SIG-M5 treated with dmso at 0.1 percent for 504 hours (cell line): ENCODE data around the gene TRIM15.
A peak's percentile ranks its signal among the peaks of the same experiment; 100 is the strongest.

Source experiments
- DNase-seq: peaks from one replicate; lab custom pipeline; 2025; ENCODE audit not compliant: unreplicated experiment; lab: John Stamatoyannopoulos, UW

TRIM15 gene

GRCh38 chr6:30145818-30146217 is 17.5 kb upstream of the TRIM15 start:
- DNase-seq, result no peak

GRCh38 chr6:30147096-30147495 is 16.2 kb upstream of the TRIM15 start:
- DNase-seq, result no peak

DNA sequence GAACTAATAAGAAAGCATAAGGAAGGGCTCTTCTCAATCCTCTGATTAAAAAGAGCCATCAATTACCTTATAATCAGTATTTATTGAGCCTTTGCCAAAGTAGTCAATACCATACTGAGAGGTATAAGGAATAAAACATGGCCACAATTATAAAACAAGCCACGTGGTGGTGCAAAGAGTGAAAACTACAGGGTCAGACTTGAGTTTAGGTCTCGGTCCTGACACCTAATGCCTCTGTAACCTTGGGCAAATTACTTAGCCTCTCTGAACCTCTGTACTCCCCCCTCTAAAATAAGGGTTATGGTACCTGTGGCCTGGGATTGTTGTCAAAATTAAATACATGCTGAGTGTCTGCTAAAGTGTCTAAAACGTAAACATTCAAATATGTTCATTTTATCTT is 14.1 kb upstream of the TRIM15 start:
- DNase-seq, result no peak

DNA sequence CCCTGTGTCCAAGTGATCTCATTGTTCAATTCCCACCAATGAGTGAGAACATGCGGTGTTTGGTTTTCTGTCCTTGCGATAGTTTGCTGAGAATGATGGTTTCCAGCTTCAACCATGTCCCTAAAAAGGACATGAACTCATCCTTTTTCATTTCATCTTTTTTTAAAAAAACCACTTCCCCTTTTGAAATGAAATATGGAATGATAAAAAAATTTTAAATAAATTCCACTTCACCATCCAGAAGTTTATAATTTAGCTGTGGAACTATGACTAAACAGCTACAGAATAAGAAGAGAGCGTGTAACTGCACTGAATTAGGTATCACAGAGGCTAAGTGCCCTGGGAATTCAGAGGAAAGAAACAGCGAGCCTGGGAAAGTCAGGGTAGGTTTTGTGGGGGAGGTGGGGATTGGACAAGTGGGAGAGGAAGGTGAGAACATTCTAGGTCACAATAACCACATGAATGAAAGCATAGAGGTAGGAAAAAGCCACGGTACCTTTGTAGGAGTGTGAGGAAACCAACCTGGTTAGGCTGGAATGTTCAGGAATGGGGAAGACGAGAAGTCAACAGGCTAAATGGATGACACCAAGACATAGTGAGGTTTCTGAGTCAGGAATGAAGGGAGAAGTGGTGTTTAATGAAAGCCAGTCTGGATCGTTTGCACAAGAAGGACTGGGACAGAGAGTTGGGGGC is 13.3 kb upstream of the TRIM15 start:
- DNase-seq, result no peak

DNA sequence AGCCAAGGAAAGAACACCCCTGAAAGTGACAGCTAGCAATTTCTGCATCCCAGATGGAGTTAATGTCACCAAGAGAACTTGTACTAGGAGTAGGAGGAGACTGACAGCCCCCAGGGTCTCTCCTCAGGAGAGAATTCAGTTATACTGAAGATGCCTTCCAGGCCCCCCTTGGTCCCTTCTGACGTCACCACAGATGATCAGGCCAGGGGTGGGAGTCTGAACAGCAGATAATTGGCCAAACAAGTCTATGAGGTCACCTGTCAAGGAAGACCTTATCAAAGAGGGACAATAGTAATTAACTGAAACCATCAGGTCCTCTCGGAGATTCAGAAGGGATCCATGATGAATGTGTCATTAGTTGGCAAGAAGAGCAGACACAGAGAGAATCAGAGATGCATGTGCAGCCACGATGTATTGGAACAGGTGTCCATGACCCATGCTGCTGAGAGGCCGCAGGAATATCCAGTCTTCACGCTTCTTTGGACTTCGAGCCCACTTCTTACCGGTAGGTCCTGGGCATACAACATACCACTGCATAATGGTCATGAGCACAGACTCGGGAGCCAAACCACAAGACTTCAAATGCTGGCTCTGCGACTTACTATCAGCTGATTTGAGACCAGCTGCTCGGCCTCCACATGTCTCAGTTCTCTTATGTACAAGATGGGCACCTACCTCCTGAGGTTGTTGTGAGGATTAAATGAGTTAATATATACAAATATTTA is 12.5 kb upstream of the TRIM15 start:
- DNase-seq, result no peak

GRCh38 chr6:30151580-30151979 is 11.8 kb upstream of the TRIM15 start:
- no peak for DNase-seq

GRCh38 chr6:30152016-30152673 is 11.2 kb upstream of the TRIM15 start:
- no peak for DNase-seq

GRCh38 chr6:30152910-30153610 is 10.3 kb upstream of the TRIM15 start:
- DNase-seq, result no peak

- DNase-seq, result no peak
Measured at GRCh38 chr6:30154061-30154460, 9.3 kb upstream of the TRIM15 start.

DNA sequence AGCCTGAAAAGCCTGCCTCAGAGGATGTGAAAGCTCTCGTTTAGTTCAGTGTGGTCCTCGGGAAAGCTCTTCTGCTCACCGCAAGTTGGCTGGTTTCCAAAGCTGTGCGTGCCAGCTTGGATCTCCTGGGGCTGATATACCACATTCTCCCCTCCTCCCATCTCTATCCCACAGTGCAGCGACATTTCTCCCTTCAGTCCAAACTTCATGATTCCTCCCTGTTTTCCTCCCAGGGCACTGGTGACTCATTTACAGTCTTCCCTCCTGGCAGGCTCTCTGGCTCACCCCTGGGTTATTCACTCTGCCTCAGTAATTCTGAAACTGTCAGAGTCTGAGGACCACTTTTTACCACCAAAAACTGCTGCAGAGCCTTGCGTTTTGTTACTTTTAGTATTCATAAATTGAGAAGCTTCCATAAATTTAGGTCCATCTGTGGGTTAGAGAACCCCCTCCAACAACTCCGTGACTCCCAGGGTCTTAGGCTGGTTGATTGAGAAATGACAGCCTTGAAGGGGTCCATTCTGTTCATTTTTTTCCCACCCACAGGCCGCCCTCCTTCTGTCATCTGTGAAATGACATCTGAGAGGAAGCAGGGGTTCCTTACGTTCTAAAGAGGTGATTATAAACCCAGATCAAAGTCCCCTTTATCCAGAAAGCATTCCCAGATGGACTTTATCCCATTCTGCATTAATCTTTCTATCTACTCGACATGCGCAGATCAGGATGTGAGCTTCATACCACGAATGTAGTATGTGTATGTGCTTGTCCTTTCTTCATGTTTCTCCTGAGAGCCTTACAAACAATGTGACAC is 8.4 kb upstream of the TRIM15 start:
- DNase-seq, result no peak

DNA sequence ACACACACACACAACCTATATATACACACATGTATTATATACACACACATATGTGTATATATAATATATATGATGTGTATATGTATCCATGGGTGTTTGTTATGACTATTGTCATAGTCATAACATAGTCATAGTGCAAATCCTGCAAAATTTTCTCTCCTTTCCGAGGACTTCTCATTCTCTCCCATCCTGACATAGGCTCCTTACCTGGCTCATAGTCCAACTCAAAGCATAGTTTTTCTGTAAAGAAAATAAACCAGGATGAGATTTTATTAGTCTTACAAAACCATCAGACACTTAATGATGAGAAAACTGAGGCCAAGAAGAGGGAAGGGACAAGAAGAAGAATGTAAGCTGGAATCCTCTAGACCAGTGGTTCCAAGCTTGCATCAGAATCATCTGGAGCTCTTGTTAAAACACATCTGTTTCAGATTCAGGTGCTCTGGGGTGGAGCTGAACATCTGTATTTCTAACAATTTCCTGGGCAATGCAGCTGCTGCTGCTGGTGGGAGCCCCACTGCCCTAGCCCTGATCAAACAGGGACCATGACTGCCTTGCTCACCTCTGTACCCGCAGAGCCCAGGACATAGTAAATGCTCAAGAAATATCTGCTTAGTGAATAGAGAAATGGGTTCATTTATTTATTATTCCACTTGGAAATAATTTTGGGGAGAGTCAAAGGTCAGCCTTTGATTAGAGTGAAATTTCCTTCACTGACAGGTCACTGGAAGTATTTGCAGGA is 7.7 kb upstream of the TRIM15 start:
- no peak for DNase-seq

GRCh38 chr6:30156262-30156599 is 7.1 kb upstream of the TRIM15 start:
- no peak for DNase-seq

DNA sequence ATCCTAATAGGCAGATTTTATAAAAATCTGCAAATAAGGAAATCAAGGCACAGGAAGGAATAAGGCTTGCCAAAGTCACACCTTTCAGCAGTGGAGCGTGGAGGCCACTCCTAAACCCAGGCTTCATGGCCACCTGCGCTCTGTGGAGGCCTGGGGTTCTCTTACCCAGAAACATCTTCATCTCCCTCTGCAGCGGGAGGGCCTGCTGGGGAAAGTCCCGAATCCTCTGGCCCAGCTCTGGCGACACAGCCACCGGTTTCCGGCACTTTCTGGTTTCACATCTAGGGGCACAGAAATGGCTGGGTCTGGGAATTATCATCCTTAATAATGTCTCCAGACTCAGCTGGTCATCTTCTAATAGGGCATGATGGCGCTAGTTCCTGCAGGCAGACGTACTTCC is 6.6 kb upstream of the TRIM15 start:
- no peak for DNase-seq

- no peak for DNase-seq
Measured at GRCh38 chr6:30157581-30157980, 5.8 kb upstream of the TRIM15 start.

- DNase-seq, result peak; percentile 7
Measured at GRCh38 chr6:30157999-30158398, 5.3 kb upstream of the TRIM15 start.

- DNase-seq, result no peak
Measured at GRCh38 chr6:30158475-30159040, 4.8 kb upstream of the TRIM15 start.

GRCh38 chr6:30160008-30160784 is 3.1 kb upstream of the TRIM15 start:
- no peak for DNase-seq

- DNase-seq, result no peak
Measured at GRCh38 chr6:30160785-30161531, 2.4 kb upstream of the TRIM15 start, which contains the start of gene TRIM10. Gene TRIM10 (minus strand): TSS chr6:30161211. CDS start chr6:30160858, 353 bp downstream.
